ENCODE measurements around the gene KIAA1217. TPM values are rescaled to one million over a fixed set of nuclear protein-coding genes. Genes with fewer than 3 reads are reported as not detected.

KIAA1217 gene
- total and polyA plus RNA-seq, 2 of the 8 experiments (the other 6 are each of a cell fraction or from before 2014, with no cell fraction given), result 4.5 to 15.6 TPM

DNA sequence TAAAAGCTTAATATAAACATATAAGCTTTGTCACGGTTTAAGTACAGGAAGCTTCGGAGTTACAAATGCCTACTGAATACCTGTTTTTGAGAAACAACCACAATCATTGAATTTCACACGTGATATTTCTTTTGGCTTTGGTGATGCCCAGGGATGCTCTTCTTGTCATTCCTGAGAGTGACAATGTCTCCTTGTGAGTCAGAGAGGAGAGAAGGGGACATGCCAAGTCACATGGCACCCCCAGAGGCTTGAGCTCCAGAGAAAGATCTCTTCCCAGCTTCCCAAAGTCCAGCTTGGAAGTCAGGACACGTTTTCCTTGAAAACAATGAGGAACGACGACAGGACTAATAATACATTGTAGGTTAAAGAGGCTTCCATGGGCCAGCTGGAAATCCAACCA, 272.3 kb downstream of the KIAA1217 start (continued):
- TF ChIP-seq, protein P1, sequence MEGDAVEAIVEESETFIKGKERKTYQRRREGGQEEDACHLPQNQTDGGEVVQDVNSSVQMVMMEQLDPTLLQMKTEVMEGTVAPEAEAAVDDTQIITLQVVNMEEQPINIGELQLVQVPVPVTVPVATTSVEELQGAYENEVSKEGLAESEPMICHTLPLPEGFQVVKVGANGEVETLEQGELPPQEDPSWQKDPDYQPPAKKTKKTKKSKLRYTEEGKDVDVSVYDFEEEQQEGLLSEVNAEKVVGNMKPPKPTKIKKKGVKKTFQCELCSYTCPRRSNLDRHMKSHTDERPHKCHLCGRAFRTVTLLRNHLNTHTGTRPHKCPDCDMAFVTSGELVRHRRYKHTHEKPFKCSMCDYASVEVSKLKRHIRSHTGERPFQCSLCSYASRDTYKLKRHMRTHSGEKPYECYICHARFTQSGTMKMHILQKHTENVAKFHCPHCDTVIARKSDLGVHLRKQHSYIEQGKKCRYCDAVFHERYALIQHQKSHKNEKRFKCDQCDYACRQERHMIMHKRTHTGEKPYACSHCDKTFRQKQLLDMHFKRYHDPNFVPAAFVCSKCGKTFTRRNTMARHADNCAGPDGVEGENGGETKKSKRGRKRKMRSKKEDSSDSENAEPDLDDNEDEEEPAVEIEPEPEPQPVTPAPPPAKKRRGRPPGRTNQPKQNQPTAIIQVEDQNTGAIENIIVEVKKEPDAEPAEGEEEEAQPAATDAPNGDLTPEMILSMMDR (IDR thresholded peaks at IDR 0.05; ENCODE audit: control extremely low read depth in 1 of 3, insufficient read depth in 1 of 3, low read depth in 1 of 3, low read length in 3 of 3), result no peak

Data from H1 (cell line).